H9 (cell line): ENCODE results near the gene MRPL43. TPM values are rescaled to one million over a fixed set of nuclear protein-coding genes. Genes with fewer than 3 reads are reported as not detected.

ENCODE experiments used
- DNase-seq: peaks from one replicate; pipeline ENCODE4 v3.0.0-alpha.2; 2017
- H2AFZ ChIP-seq: one replicate; pipeline ENCODE4 v1.6.1; 2013; ENCODE audit warnings: mild to moderate bottlenecking, low read length, control low read depth, moderate library complexity
- H2AK5ac ChIP-seq: 2 replicates; pipeline ENCODE4 v1.6.1; 2013; ENCODE audit warnings: low read length, control low read depth, mixed read lengths; ENCODE audit not compliant: insufficient read length
- H2BK120ac ChIP-seq: one replicate; pipeline ENCODE4 v1.6.1; 2013; ENCODE audit warnings: low read depth, mild to moderate bottlenecking, low read length, control low read depth, inconsistent platforms; ENCODE audit not compliant: poor library complexity, severe bottlenecking
- H2BK12ac ChIP-seq: 2 replicates; pipeline ENCODE4 v1.6.1; 2013; ENCODE audit warnings: low read length, control low read depth, mixed read lengths, low read depth; ENCODE audit not compliant: insufficient read length
- H2BK15ac ChIP-seq: 2 replicates; pipeline ENCODE4 v1.6.1; 2013; ENCODE audit warnings: low read depth, low read length, control low read depth
- H2BK20ac ChIP-seq: one replicate; pipeline ENCODE4 v1.6.1; 2013; ENCODE audit warnings: low read depth, mild to moderate bottlenecking, low read length, control low read depth, inconsistent platforms; ENCODE audit not compliant: poor library complexity, severe bottlenecking
- H2BK5ac ChIP-seq: 2 replicates; pipeline ENCODE4 v1.6.1; 2013; ENCODE audit warnings: low read length, control low read depth, mixed read lengths; ENCODE audit not compliant: insufficient read length
- H3K14ac ChIP-seq: 2 replicates; pipeline ENCODE4 v1.6.1; 2013; ENCODE audit warnings: low read length, control low read depth; ENCODE audit not compliant: insufficient read depth
- H3K18ac ChIP-seq: 2 replicates; pipeline ENCODE4 v1.6.1; 2013; ENCODE audit warnings: low read depth, mild to moderate bottlenecking, mixed read lengths, low read length, control low read depth; ENCODE audit not compliant: insufficient read length
- H3K23ac ChIP-seq: 2 replicates; pipeline ENCODE4 v1.6.1; 2013; ENCODE audit warnings: low read length, control low read depth, mixed read lengths, low read depth; ENCODE audit not compliant: insufficient read length
- H3K23me2 ChIP-seq: 2 replicates; pipeline ENCODE4 v1.6.1; 2013; ENCODE audit warnings: low read depth, mild to moderate bottlenecking, mixed read lengths, low read length, control low read depth; ENCODE audit not compliant: insufficient read length, poor library complexity, severe bottlenecking
- H3K27ac ChIP-seq: 2 replicates; pipeline ENCODE4 v1.5.1; 2013; ENCODE audit warnings: low read length, control low read depth, mixed read lengths, low read depth; ENCODE audit not compliant: insufficient read length
- H3K27me3 ChIP-seq: 2 replicates; pipeline ENCODE4 v1.6.1; 2013; ENCODE audit warnings: low read length, control low read depth, inconsistent platforms; ENCODE audit not compliant: insufficient read depth
- H3K4ac ChIP-seq: 2 replicates; pipeline ENCODE4 v1.6.1; 2013; ENCODE audit warnings: low read depth, mild to moderate bottlenecking, control low read depth, inconsistent platforms, low read length, moderate library complexity
- H3K4me1 ChIP-seq: 2 replicates; pipeline ENCODE4 v1.6.1; 2013; ENCODE audit warnings: low read length, control low read depth, inconsistent platforms; ENCODE audit not compliant: insufficient read depth
- H3K4me2 ChIP-seq: 2 replicates; pipeline ENCODE4 v1.6.1; 2013; ENCODE audit warnings: low read length, control low read depth, mixed read lengths; ENCODE audit not compliant: insufficient read length, insufficient read depth
- H3K56ac ChIP-seq: 2 replicates; pipeline ENCODE4 v1.6.1; 2013; ENCODE audit warnings: low read depth, mild to moderate bottlenecking, mixed read lengths, low read length, control low read depth; ENCODE audit not compliant: insufficient read length
- H3K79me1 ChIP-seq: 2 replicates; pipeline ENCODE4 v1.6.1; 2013; ENCODE audit warnings: low read depth, mild to moderate bottlenecking, moderate library complexity, low read length, control low read depth, inconsistent platforms; ENCODE audit not compliant: insufficient read depth, poor library complexity, severe bottlenecking
- H3K79me2 ChIP-seq: 2 replicates; pipeline ENCODE4 v1.6.1; 2013; ENCODE audit warnings: low read length, control low read depth, inconsistent platforms; ENCODE audit not compliant: insufficient read depth
- H3K9ac ChIP-seq: 2 replicates; pipeline ENCODE4 v1.6.1; 2013; ENCODE audit warnings: low read length, control low read depth, mixed read lengths; ENCODE audit not compliant: insufficient read length; ENCODE audit errors: extremely low read depth
- H3K9me3 ChIP-seq: one replicate; pipeline ENCODE4 v1.6.1; 2013; ENCODE audit warnings: low read depth, low read length, inconsistent platforms; ENCODE audit not compliant: control insufficient read depth
- H3T11ph ChIP-seq: one replicate; pipeline ENCODE4 v1.6.1; 2013; ENCODE audit warnings: mild to moderate bottlenecking, low read length, control low read depth, inconsistent platforms
- H4K20me1 ChIP-seq: one replicate; pipeline ENCODE4 v1.6.1; 2013; ENCODE audit not compliant: control insufficient read depth, insufficient read length, insufficient read depth
- H4K5ac ChIP-seq: 2 replicates; pipeline ENCODE4 v1.6.1; 2013; ENCODE audit warnings: low read depth, mild to moderate bottlenecking, mixed read lengths, low read length, control low read depth; ENCODE audit not compliant: insufficient read length
- H4K8ac ChIP-seq: replicated peaks from 2 replicates; pipeline ENCODE4 v1.6.1; 2013; ENCODE audit warnings: low read length, control low read depth, mixed read lengths, low read depth; ENCODE audit not compliant: insufficient read length
- H4K91ac ChIP-seq: 2 replicates; pipeline ENCODE4 v1.6.1; 2013; ENCODE audit warnings: low read depth, mild to moderate bottlenecking, moderate library complexity, mixed read lengths, low read length, control low read depth; ENCODE audit not compliant: insufficient read length
- H3K27ac Mint-ChIP-seq, 3 experiments: 2 replicates in 2 of 3; 3 replicates in 1 of 3; pipeline ENCODE4 v1.8.0; 2020 to 2021; ENCODE audit warnings: mixed read lengths in 3 of 3, mild to moderate bottlenecking in 1 of 3, moderate library complexity in 1 of 3
- H3K27me3 Mint-ChIP-seq: 2 replicates; pipeline ENCODE4 v1.8.0; 2021; ENCODE audit warnings: low read depth, mild to moderate bottlenecking, moderate library complexity, mixed read lengths
- H3K36me3 Mint-ChIP-seq, 3 experiments: 2 replicates in 2 of 3; 3 replicates in 1 of 3; pipeline ENCODE4 v1.8.0; 2020 to 2021; ENCODE audit warnings: low read depth in 3 of 3, mixed read lengths in 3 of 3; ENCODE audit not compliant: insufficient read depth in 1 of 3
- H3K4me1 Mint-ChIP-seq, 2 experiments: 2 replicates each; pipeline ENCODE4 v1.8.0; 2020; ENCODE audit warnings: mixed read lengths in 2 of 2
- H3K4me3 Mint-ChIP-seq, 2 experiments: 2 replicates in 1 of 2; 3 replicates in 1 of 2; pipeline ENCODE4 v1.8.0; 2020 to 2021; ENCODE audit warnings: mild to moderate bottlenecking in 2 of 2, mixed read lengths in 2 of 2, moderate library complexity in 1 of 2
- H3K9me3 Mint-ChIP-seq, 2 experiments: 2 replicates in 1 of 2; 3 replicates in 1 of 2; pipeline ENCODE4 v1.8.0; 2020; ENCODE audit warnings: mild to moderate bottlenecking in 2 of 2, mixed read lengths in 2 of 2, moderate library complexity in 1 of 2
- WGBS: extraction: QIAGEN DNeasy Blood & Tissue Kit; methylation state at CpG from one replicate; pipeline ENCODE4 v1.1.7; 2013; ENCODE audit warnings: missing lambda C conversion rate, low lambda C conversion rate, mixed read lengths; ENCODE audit not compliant: insufficient read length; ENCODE audit errors: extremely low coverage; 5-methylcytosine and 5-hydroxymethylcytosine counted together
- total RNA-seq: library from RNA; stranded (reverse); gene quantifications from 2 replicates; pipeline ENCODE4 v1.2.1, GENCODE V29; 2021
- TF ChIP-seq, protein P1 (sequence below): fragments of 200-600 bp; sonication (generic); conservative IDR thresholded peaks from 3 replicates; pipeline ENCODE4 v1.8.0; 2021; ENCODE audit warnings: antibody characterized with exemption, mild to moderate bottlenecking

The MRPL43 gene
- total RNA-seq, 1 experiment from 2014 or later, result 70.3 TPM

DNA sequence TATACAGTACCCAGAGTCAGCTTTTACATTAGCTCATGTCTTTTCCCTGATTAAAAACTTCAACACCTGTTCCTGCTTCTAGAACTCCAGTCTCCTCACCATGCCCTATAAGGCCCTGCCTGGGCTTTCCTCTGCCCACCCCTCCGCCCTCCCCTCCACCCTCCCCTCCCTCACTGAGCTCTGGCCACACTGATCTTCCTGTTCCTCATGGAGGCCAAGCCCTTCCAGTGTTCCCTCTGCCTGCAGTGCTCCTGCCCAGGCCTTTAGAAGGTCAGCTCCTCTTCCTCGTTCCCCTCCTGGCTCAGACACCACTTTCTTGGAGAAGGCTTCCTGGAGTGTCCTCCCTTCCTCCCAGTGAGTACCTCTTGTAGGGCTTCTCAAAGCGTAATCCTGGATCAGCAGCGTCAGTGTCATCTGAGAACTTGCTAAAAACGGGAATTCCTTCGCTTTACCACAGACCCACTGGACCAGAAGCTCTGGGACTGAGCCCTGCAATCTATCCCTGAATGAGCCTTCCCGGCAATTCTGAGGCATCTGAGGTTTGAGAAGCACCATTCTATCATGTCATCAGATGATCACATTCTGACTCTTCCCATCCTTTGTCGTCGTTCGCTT is 39.9 kb upstream of the MRPL43 start:
- no peaks in the 10 kb centered on the region for H3K27me3 ChIP-seq
- no peak overlapping the region for H2BK120ac ChIP-seq
- no peak overlapping the region for H2BK12ac ChIP-seq
- no peaks in the 10 kb centered on the region for H3K9me3 ChIP-seq
- TF ChIP-seq, protein P1, sequence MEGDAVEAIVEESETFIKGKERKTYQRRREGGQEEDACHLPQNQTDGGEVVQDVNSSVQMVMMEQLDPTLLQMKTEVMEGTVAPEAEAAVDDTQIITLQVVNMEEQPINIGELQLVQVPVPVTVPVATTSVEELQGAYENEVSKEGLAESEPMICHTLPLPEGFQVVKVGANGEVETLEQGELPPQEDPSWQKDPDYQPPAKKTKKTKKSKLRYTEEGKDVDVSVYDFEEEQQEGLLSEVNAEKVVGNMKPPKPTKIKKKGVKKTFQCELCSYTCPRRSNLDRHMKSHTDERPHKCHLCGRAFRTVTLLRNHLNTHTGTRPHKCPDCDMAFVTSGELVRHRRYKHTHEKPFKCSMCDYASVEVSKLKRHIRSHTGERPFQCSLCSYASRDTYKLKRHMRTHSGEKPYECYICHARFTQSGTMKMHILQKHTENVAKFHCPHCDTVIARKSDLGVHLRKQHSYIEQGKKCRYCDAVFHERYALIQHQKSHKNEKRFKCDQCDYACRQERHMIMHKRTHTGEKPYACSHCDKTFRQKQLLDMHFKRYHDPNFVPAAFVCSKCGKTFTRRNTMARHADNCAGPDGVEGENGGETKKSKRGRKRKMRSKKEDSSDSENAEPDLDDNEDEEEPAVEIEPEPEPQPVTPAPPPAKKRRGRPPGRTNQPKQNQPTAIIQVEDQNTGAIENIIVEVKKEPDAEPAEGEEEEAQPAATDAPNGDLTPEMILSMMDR, result no peak
- no peaks in the 10 kb centered on the region; a peak in 1 of 5 replicates for H3K9me3 Mint-ChIP-seq
- H2BK15ac ChIP-seq, result no peak overlapping the region
- no peak overlapping the region for H3K23ac ChIP-seq
- no peak overlapping the region for H3K4me3 Mint-ChIP-seq
- no peak overlapping the region for H2BK20ac ChIP-seq
- H3K4ac ChIP-seq, result no peak overlapping the region
- no peak overlapping the region for H3K14ac ChIP-seq
- no peak overlapping the region for H4K8ac ChIP-seq
- no peak overlapping the region for H4K91ac ChIP-seq
- no peak overlapping the region for H4K5ac ChIP-seq
- WGBS, result no CpG with 5 or more reads among the region's 10 CpGs
- peaks cover 27 to 44% of the 10 kb centered on the region in 2 experiments for H3K4me1 Mint-ChIP-seq
- no peak overlapping the region for H3K9ac ChIP-seq
- H3K27me3 Mint-ChIP-seq, result peaks cover 35% of the 10 kb centered on the region
- peaks cover 12% of the 10 kb centered on the region for H3K23me2 ChIP-seq
- H3T11ph ChIP-seq, result no peak overlapping the region
- no peak overlapping the region for H3K27ac ChIP-seq
- DNase-seq, result no peak
- H2AK5ac ChIP-seq, result no peak overlapping the region
- H4K20me1 ChIP-seq, result no peaks in the 10 kb centered on the region
- no peak overlapping the region for H3K18ac ChIP-seq
- H3K56ac ChIP-seq, result no peak overlapping the region
- no peaks in the 10 kb centered on the region for H3K79me1 ChIP-seq
- H3K4me1 ChIP-seq, result peaks cover 4% of the 10 kb centered on the region; the same call in 1 of the 2 replicates
- H3K27ac Mint-ChIP-seq, result no peak overlapping the region; a peak in 1 of 7 replicates
- H3K36me3 Mint-ChIP-seq, result no peaks in the 10 kb centered on the region
- H3K79me2 ChIP-seq, result no peaks in the 10 kb centered on the region
- H3K4me2 ChIP-seq, result no peak overlapping the region
- H2BK5ac ChIP-seq, result no peak overlapping the region
- no peak overlapping the region for H2AFZ ChIP-seq
